Neural crest cell (in vitro differentiated cells): Measurements from ENCODE around the gene ME3. TPM values are rescaled to one million over a fixed set of nuclear protein-coding genes. Genes with fewer than 3 reads are reported as not detected.

Experiments
- DNase-seq: peaks from one replicate; pipeline ENCODE4 v3.0.0; 2021; ENCODE audit warnings: low read depth, mixed read lengths, low spot score
- H3K27ac Mint-ChIP-seq: one replicate; pipeline ENCODE4 v1.8.0; 2021; ENCODE audit warnings: mild to moderate bottlenecking, mixed read lengths; ENCODE audit not compliant: unreplicated experiment
- H3K27me3 Mint-ChIP-seq: 2 replicates; pipeline ENCODE4 v1.8.0; 2021; ENCODE audit warnings: low read depth, mild to moderate bottlenecking, mixed read lengths
- H3K36me3 Mint-ChIP-seq: 2 replicates; pipeline ENCODE4 v1.8.0; 2021; ENCODE audit warnings: low read depth, mild to moderate bottlenecking, mixed read lengths
- H3K4me1 Mint-ChIP-seq: 2 replicates; pipeline ENCODE4 v1.8.0; 2021; ENCODE audit warnings: mixed read lengths
- H3K4me3 Mint-ChIP-seq: one replicate; pipeline ENCODE4 v1.8.0; 2021; ENCODE audit warnings: mild to moderate bottlenecking, mixed read lengths
- H3K9me3 Mint-ChIP-seq: 2 replicates; pipeline ENCODE4 v1.8.0; 2021; ENCODE audit warnings: mixed read lengths
- total RNA-seq: library from RNA; stranded (reverse); gene quantifications from 2 replicates; pipeline ENCODE4 v1.2.1, GENCODE V29; 2021
- TF ChIP-seq, protein P1 (sequence below): fragments of 200-600 bp; sonication (generic); conservative IDR thresholded peaks from 2 replicates; pipeline ENCODE4 v1.5.0; 2021; ENCODE audit warnings: antibody characterized with exemption, mild to moderate bottlenecking

The ME3 gene
- total RNA-seq, 1 donor from 2014 or later: 18.9 TPM

DNA sequence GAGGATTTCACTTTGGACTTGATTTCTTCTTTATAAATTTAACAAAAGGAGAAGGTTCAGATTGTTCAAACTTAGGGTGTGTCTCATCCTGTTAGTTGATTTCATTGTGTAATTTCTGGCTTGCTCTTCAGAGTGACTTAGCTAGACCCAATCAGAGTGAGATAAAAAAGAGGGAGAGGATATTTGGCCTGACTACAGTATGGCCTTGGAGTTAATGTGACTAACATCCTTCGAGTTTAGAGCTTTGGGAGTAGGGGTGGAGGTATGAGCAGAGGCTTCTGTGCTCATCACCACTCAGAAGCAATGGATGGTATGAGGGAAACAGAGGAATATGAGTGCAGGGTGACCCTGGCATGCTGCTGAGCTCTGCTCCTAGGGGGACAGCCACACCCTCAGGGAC lies 114.2 kb downstream of the ME3 start:
- peaks cover 5% of the 10 kb centered on the region for H3K4me1 Mint-ChIP-seq
- peaks cover 16% of the 10 kb centered on the region for H3K36me3 Mint-ChIP-seq
- H3K4me3 Mint-ChIP-seq: no peak overlapping the region
- H3K27ac Mint-ChIP-seq: no peak overlapping the region
- no peak for DNase-seq
- no peaks in the 10 kb centered on the region for H3K27me3 Mint-ChIP-seq
- H3K9me3 Mint-ChIP-seq: peaks cover 2% of the 10 kb centered on the region
- TF ChIP-seq, protein P1, sequence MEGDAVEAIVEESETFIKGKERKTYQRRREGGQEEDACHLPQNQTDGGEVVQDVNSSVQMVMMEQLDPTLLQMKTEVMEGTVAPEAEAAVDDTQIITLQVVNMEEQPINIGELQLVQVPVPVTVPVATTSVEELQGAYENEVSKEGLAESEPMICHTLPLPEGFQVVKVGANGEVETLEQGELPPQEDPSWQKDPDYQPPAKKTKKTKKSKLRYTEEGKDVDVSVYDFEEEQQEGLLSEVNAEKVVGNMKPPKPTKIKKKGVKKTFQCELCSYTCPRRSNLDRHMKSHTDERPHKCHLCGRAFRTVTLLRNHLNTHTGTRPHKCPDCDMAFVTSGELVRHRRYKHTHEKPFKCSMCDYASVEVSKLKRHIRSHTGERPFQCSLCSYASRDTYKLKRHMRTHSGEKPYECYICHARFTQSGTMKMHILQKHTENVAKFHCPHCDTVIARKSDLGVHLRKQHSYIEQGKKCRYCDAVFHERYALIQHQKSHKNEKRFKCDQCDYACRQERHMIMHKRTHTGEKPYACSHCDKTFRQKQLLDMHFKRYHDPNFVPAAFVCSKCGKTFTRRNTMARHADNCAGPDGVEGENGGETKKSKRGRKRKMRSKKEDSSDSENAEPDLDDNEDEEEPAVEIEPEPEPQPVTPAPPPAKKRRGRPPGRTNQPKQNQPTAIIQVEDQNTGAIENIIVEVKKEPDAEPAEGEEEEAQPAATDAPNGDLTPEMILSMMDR: no peak

DNA sequence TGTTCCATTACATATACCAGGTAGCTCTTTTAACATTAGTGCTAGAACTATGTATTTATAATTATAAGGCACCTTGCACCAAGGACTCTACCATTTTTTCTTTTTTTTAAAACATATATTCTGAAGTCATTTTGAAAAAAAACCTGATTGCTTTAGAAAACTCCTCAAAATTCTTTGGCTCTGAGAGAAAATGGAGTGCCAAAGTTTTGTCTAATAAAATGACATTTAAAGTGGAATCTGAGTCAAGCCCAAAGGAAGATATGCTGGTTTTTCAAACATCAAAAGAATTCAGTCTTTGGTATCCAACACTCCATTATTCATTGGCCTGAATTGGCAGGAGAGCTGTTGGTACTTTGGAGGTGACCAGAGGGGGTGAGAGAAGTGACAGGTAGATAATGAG lies 116.5 kb downstream of the ME3 start:
- H3K4me3 Mint-ChIP-seq: no peak overlapping the region
- H3K36me3 Mint-ChIP-seq: peaks cover 14% of the 10 kb centered on the region
- peaks cover 5% of the 10 kb centered on the region for H3K4me1 Mint-ChIP-seq
- DNase-seq: no peak
- H3K9me3 Mint-ChIP-seq: peaks cover under 1% of the 10 kb centered on the region
- TF ChIP-seq, protein P1: no peak
- H3K27ac Mint-ChIP-seq: no peak overlapping the region
- no peaks in the 10 kb centered on the region for H3K27me3 Mint-ChIP-seq

DNA sequence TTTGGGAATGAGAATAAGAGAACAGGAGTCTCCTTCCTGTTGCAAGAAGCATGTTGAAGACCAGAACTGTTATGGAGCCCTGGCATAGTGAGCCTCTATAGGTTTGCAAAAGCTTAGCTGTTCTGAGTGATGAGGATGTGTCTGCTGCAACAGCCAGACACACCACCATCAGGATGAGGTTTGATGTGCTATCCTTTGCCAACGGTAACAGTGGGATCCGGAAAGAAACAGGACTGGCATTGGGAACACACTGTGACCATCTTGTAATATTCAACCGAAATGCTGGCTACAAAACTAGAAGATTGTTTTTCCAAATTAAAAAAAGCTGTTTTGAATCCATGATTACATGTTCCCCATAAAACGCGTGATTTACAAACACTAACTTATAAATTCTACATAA lies 117.0 kb downstream of the ME3 start:
- DNase-seq: no peak
- Mint-ChIP-seq H3K27ac (no peak overlapping the region), H3K27me3 (no peaks in the 10 kb centered on the region), H3K9me3 (peaks cover 2% of the 10 kb centered on the region), H3K36me3 (peaks cover 17% of the 10 kb centered on the region), H3K4me3 (no peak overlapping the region), H3K4me1 (peaks cover 5% of the 10 kb centered on the region)
- TF ChIP-seq, protein P1: no peak

DNA sequence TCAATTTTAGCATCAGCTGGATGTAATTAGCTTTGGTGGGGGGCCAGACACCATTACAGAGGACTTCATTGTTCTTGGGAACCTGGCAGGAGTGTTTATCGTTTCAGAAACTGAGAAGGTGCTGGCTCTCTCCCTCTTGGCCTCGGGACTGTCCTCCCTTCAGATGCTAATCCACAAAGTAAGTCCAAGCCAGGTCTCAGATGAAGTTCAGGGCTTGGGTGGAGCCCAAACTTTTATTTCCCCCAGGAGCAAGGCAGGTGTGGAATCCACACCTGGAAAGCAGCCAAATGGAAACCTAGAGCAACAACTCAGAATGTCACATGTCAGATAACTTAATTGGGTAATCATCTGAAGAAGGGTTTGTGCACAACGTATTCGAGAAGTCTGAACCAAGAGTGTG lies 119.2 kb downstream of the ME3 start:
- no peak for DNase-seq
- H3K27ac Mint-ChIP-seq: no peak overlapping the region
- TF ChIP-seq, protein P1: no peak
- H3K4me3 Mint-ChIP-seq: no peak overlapping the region
- peaks cover 5% of the 10 kb centered on the region for H3K9me3 Mint-ChIP-seq
- no peaks in the 10 kb centered on the region for H3K27me3 Mint-ChIP-seq
- H3K36me3 Mint-ChIP-seq: peaks cover 18% of the 10 kb centered on the region
- H3K4me1 Mint-ChIP-seq: peaks cover under 1% of the 10 kb centered on the region

DNA sequence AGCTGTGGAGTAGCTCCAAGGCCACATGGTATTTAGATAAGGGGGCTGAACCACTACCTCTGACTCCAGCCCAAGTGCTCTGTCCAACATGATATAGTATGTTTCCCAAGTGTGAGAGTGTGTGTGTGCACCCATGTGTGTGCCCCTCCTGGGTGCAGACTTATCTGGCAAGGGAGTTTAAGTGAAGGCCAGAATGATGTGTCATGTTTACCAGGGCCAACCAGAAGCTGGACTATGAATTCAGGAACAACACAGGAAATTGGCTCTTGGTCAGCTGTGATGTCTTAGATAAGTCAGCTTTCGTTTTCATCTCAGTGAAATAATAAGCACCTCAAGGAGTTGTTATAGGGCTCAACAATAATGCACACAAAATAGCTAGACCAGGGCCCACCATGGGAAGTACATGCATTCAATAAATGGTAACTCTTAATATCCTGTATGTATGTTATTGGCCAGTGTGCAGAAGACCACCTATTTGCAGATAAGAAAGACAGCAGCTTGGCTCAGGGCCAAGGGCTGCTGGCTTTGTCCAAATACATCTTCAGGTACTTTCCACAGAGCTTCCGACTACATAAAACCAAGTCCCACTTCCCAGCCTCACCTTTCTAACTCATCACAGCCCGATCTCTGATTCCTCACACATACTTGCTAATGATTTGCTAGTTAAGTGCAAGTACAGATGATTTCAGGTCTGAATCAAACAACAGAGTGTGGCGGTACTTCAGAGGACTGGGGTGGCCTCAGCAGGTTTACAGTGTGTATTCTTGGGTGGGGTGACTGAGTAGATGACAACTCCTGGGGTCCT lies 120.9 kb downstream of the ME3 start:
- no peak for DNase-seq
- Mint-ChIP-seq H3K27me3 (no peaks in the 10 kb centered on the region), H3K4me3 (no peak overlapping the region), H3K27ac (no peak overlapping the region), H3K9me3 (peaks cover 5% of the 10 kb centered on the region), H3K4me1 (peaks cover 9% of the 10 kb centered on the region), H3K36me3 (peaks cover 16% of the 10 kb centered on the region)
- TF ChIP-seq, protein P1: no peak
